Loucy (cell line): ENCODE results near the gene SND1.
"Not testable (repeated sequence)": the region's sequence is repeated elsewhere in the genome, so short reads cannot be mapped to it uniquely, and the experiment has no call there.

Source experiments
- EZH2phosphoT487 ChIP-seq: fragments of 200-600 bp; IDR thresholded peaks from 2 replicates; pipeline ENCODE4 v1.6.1; 2018; ENCODE audit warnings: antibody characterized with exemption, mild to moderate bottlenecking, moderate library complexity, borderline replicate concordance
- TF ChIP-seq, protein P1 (sequence below): fragments of 200-600 bp; sonication (generic); conservative IDR thresholded peaks from 2 replicates; pipeline ENCODE4 v1.5.1; 2014; ENCODE audit warnings: mild to moderate bottlenecking, antibody characterized with exemption, low read length

DNA sequence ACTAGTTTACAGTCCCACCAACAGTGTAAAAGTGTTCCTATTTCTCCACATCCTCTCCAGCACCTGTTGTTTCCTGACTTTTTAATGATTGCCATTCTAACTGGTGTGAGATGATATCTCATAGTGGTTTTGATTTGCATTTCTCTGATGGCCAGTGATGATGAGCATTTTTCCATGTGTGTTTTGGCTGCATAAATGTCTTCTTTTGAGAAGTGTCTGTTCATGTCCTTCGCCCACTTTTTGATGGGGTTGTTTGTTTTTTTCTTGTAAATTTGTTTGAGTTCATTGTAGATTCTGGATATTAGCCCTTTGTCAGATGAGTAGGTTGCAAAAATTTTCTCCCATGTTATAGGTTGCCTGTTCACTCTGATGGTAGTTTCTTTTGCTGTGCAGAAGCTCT is 311.9 kb downstream of the SND1 start:
- TF ChIP-seq, protein P1, sequence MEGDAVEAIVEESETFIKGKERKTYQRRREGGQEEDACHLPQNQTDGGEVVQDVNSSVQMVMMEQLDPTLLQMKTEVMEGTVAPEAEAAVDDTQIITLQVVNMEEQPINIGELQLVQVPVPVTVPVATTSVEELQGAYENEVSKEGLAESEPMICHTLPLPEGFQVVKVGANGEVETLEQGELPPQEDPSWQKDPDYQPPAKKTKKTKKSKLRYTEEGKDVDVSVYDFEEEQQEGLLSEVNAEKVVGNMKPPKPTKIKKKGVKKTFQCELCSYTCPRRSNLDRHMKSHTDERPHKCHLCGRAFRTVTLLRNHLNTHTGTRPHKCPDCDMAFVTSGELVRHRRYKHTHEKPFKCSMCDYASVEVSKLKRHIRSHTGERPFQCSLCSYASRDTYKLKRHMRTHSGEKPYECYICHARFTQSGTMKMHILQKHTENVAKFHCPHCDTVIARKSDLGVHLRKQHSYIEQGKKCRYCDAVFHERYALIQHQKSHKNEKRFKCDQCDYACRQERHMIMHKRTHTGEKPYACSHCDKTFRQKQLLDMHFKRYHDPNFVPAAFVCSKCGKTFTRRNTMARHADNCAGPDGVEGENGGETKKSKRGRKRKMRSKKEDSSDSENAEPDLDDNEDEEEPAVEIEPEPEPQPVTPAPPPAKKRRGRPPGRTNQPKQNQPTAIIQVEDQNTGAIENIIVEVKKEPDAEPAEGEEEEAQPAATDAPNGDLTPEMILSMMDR: not testable (repeated sequence)
- TF ChIP-seq EZH2phosphoT487: not testable (repeated sequence)
